ENCODE measurements around the gene TMCO4.
A peak's percentile ranks its signal among the peaks of the same experiment; 100 is the strongest.

TMCO4 gene

DNA sequence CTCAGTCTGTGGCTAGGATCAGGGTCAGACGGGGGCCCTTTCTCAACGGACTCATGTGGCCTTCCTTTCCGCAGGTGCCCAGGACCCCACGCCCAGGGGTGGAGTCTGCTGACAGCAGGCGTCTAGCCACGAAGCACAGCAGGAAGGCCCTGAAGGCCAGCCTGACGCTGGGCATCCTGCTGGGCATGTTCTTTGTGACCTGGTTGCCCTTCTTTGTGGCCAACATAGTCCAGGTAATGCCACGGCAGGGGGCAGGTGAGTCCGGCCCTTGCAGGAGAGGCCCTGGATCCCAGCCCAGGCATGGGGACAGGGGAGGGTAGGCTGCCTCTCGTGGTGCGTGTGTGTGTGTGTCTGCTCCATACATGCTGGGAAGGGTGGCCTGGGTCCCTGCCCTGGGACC lies 121.2 kb downstream of the TMCO4 start:
- TF ChIP-seq JUND (IDR thresholded peaks at IDR 0.05; ENCODE audit: low read depth): no peak
- in situ Hi-C loops (cut with HindIII; ENCODE audit: low pct_unique_long_range_greater_than_20kb, low sequenced_read_pairs): no loop called here
- no peak for DNase-seq (ENCODE audit: low read depth in 1 of 2, low spot score in 1 of 2)

DNA sequence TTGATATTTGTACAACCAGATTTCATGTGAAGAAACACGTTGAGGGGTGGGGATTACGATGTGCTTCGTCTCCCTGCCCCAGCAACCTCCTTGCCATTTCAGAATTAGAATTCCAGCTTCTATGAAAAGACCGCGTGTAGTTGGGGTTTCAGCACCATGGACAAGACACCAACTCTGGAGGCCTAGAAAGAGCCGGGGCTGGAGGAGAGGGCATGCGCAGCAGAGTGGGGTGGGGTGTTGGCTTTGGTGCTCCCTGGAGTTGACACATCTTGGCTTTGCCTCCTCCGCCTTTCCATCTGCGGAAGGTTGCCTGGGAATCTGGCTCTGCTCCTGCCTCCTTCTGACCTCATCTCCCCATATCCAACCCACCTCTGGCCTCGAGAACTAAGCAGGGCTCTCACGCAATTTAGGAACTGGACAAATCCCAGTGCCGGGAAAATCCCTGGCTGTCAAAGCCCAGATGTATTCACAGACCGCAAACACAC lies 123.2 kb downstream of the TMCO4 start:
- TF ChIP-seq JUND (IDR thresholded peaks at IDR 0.05; ENCODE audit: low read depth): no peak
- DNase-seq (ENCODE audit: low read depth in 1 of 2, low spot score in 1 of 2): peak; percentile 66 to 75
- in situ Hi-C loops (cut with HindIII; ENCODE audit: low pct_unique_long_range_greater_than_20kb, low sequenced_read_pairs): no loop called here

DNA sequence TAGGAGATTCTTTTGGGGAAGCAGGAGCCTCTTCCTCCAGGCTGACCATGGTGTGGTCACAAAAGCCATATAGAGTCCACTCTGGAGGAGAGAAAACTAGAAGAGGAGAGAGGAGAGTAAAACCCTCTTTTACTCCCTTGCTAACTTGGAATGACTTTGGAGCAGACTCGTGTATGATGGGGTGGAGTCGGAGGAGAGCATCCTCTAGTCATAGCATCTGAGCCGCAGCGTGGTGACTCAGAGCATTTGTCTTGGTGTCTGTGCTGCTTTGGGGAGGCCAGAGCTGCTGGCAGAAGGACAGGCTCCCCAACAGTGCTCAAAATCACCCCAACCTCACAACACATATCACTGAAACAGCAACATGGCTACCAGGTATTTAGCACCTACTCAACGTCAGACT lies 123.9 kb downstream of the TMCO4 start:
- no peak for DNase-seq (ENCODE audit: low read depth in 1 of 2, low spot score in 1 of 2)
- in situ Hi-C loops (cut with HindIII; ENCODE audit: low pct_unique_long_range_greater_than_20kb, low sequenced_read_pairs): no loop called here
- no peak for TF ChIP-seq JUND (IDR thresholded peaks at IDR 0.05; ENCODE audit: low read depth)

DNA sequence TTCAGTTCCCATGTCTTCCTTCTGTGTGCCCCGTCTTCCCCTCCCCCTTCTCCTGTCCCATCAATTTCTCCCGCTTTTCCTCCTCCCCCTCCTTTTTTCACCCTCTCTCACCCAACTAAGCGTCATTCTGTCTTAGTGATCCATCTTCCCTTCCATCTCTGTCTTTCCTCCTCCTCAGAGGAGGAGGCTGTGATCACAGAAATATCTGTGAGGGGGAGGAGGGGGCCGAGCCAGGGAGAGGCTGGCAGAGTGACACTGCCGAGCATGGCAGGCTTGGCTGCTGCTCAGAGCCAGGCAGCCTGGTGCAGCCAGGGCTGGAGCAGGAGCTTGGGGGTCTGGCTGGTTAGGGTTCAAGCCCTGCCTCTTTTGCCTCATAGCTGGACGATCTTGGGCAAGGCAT lies 127.5 kb downstream of the TMCO4 start:
- TF ChIP-seq JUND (IDR thresholded peaks at IDR 0.05; ENCODE audit: low read depth): no peak
- in situ Hi-C loops (cut with HindIII; ENCODE audit: low pct_unique_long_range_greater_than_20kb, low sequenced_read_pairs): no loop called here

DNA sequence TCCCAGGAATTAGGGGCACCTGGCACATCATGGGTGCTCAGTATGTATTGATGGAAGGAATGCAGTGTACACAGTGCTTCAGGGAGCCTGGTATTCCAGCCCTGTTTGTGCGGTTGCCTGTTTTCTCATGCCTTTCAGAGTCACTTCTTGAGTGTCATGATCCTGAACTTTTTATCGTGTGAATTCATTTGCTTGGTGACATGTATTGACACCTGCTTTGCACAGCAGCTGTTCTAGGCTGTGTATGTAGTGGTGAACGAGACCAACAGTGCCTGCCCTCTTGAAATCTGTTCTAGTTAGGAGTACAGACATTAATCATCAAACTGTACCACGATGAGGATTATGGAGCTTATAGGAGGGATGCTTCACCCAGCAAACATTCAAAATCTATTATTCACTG lies 128.9 kb downstream of the TMCO4 start:
- in situ Hi-C loops (cut with HindIII; ENCODE audit: low pct_unique_long_range_greater_than_20kb, low sequenced_read_pairs): no loop called here
- DNase-seq (ENCODE audit: low read depth in 1 of 2, low spot score in 1 of 2): no peak
- no peak for TF ChIP-seq JUND (IDR thresholded peaks at IDR 0.05; ENCODE audit: low read depth)

More for the DNA sequence above, 127.5 kb downstream of the TMCO4 start:
- DNase-seq (ENCODE audit: low read depth in 1 of 2, low spot score in 1 of 2): no peak

DNA sequence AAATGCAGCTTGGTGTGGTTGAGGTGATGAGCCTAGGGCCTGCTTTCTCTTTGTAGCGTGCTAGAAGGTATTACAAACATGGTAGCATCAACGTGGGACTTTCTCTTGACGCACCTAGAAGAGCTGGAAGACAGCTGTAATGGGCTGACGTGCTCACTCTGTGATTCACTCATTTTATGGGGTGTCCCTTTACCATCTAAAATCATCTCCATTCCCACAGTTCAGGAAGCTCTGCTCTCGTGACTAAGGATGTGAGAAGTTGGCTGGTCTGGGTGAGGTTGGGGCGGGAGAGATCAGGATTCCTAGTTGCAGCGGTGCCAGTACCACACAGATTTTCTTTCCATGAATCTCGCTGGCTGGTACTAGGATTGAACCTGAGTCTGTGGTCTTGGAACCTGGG lies 130.8 kb downstream of the TMCO4 start:
- no peak for TF ChIP-seq JUND (IDR thresholded peaks at IDR 0.05; ENCODE audit: low read depth)
- DNase-seq (ENCODE audit: low read depth in 1 of 2, low spot score in 1 of 2): no peak
- in situ Hi-C loops (cut with HindIII; ENCODE audit: low pct_unique_long_range_greater_than_20kb, low sequenced_read_pairs): no loop called here

DNA sequence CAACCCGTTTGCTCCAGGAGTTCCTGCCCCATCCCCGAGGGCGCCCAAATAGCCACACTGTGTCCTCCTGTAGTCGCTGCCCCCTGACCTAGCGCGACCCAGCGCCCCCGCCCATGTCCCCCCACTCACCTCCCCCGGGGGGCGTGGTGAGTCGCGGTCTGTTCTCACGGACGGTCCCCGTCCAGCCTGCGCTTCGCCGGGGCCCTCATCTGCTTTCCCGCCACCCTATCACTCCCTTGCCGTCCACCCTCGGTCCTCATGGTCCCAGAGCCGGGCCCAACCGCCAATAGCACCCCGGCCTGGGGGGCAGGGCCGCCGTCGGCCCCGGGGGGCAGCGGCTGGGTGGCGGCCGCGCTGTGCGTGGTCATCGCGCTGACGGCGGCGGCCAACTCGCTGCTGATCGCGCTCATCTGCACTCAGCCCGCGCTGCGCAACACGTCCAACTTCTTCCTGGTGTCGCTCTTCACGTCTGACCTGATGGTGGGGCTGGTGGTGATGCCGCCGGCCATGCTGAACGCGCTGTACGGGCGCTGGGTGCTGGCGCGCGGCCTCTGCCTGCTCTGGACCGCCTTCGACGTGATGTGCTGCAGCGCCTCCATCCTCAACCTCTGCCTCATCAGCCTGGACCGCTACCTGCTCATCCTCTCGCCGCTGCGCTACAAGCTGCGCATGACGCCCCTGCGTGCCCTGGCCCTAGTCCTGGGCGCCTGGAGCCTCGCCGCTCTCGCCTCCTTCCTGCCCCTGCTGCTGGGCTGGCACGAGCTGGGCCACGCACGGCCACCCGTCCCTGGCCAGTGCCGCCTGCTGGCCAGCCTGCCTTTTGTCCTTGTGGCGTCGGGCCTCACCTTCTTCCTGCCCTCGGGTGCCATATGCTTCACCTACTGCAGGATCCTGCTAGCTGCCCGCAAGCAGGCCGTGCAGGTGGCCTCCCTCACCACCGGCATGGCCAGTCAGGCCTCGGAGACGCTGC lies 133.9 kb downstream of the TMCO4 start:
- DNase-seq (ENCODE audit: low read depth in 1 of 2, low spot score in 1 of 2): no peak
- TF ChIP-seq JUND (IDR thresholded peaks at IDR 0.05; ENCODE audit: low read depth): no peak
- in situ Hi-C loops (cut with HindIII; ENCODE audit: low pct_unique_long_range_greater_than_20kb, low sequenced_read_pairs): no loop called here

DNA sequence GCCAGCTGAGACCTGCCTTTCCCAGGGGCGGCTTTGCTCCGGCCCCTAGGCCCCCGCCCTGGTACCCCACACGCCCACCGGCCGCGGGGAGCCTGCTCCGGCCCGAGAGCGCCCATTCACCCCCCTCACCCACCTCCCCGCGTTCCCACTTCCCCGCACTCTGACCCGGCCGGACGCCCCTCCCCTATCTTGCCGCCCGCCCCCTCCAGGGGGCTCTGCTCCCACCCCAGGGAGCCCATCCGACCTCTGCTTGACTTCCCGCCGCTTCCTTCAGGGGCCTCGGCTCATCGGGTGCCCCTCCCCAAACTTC lies 134.6 kb downstream of the TMCO4 start:
- in situ Hi-C loops (cut with HindIII; ENCODE audit: low pct_unique_long_range_greater_than_20kb, low sequenced_read_pairs): no loop called here

DNA sequence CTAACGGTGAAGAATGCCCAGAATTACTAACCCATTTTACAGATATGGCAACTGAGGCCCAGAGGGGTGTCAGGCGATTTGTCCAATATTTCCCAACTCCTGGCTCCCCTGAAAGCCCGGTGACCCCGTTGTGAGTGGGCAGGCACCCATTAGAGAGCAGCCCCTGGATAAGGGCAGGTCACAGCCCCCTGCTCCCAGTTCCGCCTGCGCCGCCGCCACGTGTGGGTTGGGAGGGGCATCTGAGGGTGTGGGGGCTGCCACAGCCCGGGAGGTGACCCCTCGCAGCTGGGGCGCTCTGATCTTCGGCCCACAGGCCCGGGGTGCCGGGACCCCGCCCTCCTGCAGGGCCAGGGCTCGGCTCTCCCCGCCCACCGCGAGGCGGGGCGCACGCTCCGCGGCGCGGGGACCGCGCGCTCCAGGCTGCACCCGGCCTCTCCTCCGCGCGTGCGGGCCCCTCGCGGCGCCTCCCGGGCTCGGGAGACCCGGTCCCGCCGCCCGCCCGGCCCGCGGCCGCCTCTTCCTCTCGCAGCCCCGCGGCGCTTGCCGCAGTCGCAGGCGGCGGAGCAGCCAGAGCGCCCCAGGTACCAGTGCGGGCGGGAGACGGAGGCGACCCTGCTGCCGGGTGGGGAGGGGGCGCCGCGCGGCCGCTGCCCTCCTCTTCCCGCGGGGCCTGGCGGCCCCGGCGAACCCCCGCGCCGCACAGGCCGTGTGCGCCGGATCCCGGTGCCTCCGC lies 135.1 kb downstream of the TMCO4 start, which contains the start of gene HTR6:
Gene HTR6 (plus strand): TSS at position 423 of the 733 bp plus-strand sequence. CDS start 879 bp downstream, outside the sequence.
- no peak for TF ChIP-seq JUND (IDR thresholded peaks at IDR 0.05; ENCODE audit: low read depth)
- no peak for DNase-seq (ENCODE audit: low read depth in 1 of 2, low spot score in 1 of 2)
- in situ Hi-C loops (cut with HindIII; ENCODE audit: low pct_unique_long_range_greater_than_20kb, low sequenced_read_pairs): no loop called here

More for the DNA sequence above, 134.6 kb downstream of the TMCO4 start:
- no peak for TF ChIP-seq JUND (IDR thresholded peaks at IDR 0.05; ENCODE audit: low read depth)
- no peak for DNase-seq (ENCODE audit: low read depth in 1 of 2, low spot score in 1 of 2)

DNA sequence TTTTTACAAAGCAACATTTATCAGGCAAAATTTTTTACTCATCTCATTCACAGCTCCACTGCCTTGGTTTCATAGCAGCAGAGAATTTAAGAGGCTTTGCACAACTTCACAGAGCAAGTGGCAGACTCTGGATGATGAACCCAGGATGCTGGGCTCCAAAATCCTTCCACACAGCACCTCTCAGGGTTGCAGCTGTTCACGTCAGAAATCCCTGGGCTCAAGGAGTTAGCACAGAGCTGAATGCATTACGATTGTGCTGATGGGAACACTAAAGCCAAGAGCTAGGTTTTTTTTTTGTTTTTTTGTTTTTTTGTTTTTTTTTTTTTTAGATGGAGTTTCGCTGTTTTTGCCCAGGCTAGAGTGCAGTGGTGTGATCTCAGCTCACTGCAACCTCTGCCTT lies 137.4 kb downstream of the TMCO4 start:
- DNase-seq (ENCODE audit: low read depth in 1 of 2, low spot score in 1 of 2): no peak
- in situ Hi-C loops (cut with HindIII; ENCODE audit: low pct_unique_long_range_greater_than_20kb, low sequenced_read_pairs): no loop called here
- no peak for TF ChIP-seq JUND (IDR thresholded peaks at IDR 0.05; ENCODE audit: low read depth)

DNA sequence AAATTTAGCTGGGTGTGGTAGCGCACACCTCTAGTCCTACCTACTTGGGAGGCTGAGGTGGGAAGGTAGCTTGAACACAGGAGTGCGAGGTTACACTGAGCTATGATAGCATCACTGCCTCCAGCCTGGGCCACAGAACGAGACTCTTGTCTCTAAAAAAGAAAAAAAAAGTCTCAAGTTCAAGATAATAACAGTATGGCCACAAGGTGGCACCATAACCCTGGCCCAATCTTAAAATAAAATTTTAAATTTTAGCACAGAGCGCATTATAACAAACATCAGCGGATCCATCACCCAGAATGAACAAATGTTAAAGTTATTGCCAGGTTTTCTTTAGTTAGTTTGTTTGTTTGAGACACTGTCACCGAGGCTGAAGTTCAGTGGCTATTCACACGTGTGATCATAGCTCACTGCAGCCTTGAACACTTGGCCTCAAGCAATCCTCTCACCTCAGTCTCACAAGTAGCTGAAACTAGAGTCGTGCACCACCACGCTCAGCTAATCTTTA lies 137.9 kb downstream of the TMCO4 start:
- TF ChIP-seq JUND (IDR thresholded peaks at IDR 0.05; ENCODE audit: low read depth): no peak
- DNase-seq (ENCODE audit: low read depth in 1 of 2, low spot score in 1 of 2): peak; percentile 52 to 57
- in situ Hi-C loops (cut with HindIII; ENCODE audit: low pct_unique_long_range_greater_than_20kb, low sequenced_read_pairs): no loop called here

DNA sequence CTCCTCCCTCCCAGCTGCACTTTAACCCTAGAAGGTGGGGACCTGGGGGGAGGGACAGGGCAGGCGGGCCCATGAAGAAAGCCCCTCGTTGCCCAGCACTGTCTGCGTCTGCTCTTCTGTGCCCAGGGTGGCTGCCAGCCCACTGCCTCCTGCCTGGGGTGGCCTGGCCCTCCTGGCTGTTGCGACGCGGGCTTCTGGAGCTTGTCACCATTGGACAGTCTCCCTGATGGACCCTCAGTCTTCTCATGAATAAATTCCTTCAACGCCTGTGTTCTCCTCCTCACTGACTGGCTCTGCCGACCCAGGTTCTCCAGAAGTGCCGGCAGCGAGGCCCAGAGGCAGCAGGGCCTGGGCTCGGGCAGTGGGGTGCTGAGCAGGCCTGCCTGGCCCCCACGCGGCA lies 141.5 kb downstream of the TMCO4 start:
- no peak for TF ChIP-seq JUND (IDR thresholded peaks at IDR 0.05; ENCODE audit: low read depth)
- DNase-seq (ENCODE audit: low read depth in 1 of 2, low spot score in 1 of 2): no peak
- in situ Hi-C loops (cut with HindIII; ENCODE audit: low pct_unique_long_range_greater_than_20kb, low sequenced_read_pairs): no loop called here

DNA sequence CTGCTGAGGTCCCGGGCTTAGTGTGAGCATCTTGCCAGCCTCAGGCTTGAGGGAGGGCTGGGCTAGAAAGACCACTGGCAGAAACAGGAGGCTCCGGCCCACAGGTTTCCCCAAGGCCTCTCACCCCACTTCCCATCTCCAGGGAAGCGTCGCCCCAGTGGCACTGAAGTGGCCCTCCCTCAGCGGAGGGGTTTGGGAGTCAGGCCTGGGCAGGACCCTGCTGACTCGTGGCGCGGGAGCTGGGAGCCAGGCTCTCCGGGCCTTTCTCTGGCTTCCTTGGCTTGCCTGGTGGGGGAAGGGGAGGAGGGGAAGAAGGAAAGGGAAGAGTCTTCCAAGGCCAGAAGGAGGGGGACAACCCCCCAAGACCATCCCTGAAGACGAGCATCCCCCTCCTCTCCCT lies 142.2 kb downstream of the TMCO4 start:
- in situ Hi-C loops (cut with HindIII; ENCODE audit: low pct_unique_long_range_greater_than_20kb, low sequenced_read_pairs): no loop called here
- no peak for DNase-seq (ENCODE audit: low read depth in 1 of 2, low spot score in 1 of 2)
- no peak for TF ChIP-seq JUND (IDR thresholded peaks at IDR 0.05; ENCODE audit: low read depth)
